ENCODE measurements around the gene PRTG. TPM values are rescaled to one million over a fixed set of nuclear protein-coding genes. Genes with fewer than 3 reads are reported as not detected.
"Not testable (repeated sequence)": the region's sequence is repeated elsewhere in the genome, so short reads cannot be mapped to it uniquely, and the experiment has no call there.

The PRTG gene
- total RNA-seq, 1 experiment from 2014 or later: 11.4 TPM

DNA sequence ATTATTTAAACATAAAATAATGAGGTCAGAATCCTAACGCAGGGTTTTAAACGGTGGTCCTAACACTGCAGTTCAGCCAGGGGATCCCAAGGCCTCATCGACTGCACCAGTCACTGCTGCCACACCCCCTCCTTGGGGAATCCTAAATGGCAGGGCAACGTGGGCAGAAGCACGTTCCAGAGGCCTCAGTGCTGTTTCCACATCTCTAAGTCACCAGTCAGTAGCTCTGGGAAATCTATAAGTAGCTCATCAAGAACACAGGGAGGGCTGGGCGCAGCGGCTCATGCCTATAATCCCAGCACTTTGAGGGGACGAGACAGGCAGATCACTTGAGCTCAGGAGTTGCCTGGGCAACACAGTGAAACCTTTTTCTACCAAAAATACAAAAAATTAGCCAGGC, 47.5 kb downstream of the PRTG start:
- Histone ChIP-seq H3K36me3 (ENCODE audit: control insufficient read depth, insufficient read depth, low read length) (no peaks in the 10 kb centered on the region), H3K4me3 (ENCODE audit: low read depth in 2 of 2, low read length in 2 of 2) (no peak overlapping the region), H3K4me1 (ENCODE audit: control insufficient read depth, insufficient read depth, low read length) (peaks cover 30% of the 10 kb centered on the region), H3K9me3 (ENCODE audit: control insufficient read depth, insufficient read depth, low read depth, low read length) (no peaks in the 10 kb centered on the region), H3K27ac (ENCODE audit: low read length) (peak overlapping the region; percentile 29; the same call in 1 of the 2 replicates), H3K27me3 (ENCODE audit: control insufficient read depth, insufficient read depth, low read length) (no peaks in the 10 kb centered on the region)
- ChIA-PET POLR2A (no interaction called here), CTCF (interaction anchor here (0.5 kb wide), 1 partner anchor 1516 kb away, joined by 3 read pairs; no protein-coding TSS in a partner anchor)
- BruUV-seq (replicated peaks): no TSS peak
- TF ChIP-seq, protein P1, sequence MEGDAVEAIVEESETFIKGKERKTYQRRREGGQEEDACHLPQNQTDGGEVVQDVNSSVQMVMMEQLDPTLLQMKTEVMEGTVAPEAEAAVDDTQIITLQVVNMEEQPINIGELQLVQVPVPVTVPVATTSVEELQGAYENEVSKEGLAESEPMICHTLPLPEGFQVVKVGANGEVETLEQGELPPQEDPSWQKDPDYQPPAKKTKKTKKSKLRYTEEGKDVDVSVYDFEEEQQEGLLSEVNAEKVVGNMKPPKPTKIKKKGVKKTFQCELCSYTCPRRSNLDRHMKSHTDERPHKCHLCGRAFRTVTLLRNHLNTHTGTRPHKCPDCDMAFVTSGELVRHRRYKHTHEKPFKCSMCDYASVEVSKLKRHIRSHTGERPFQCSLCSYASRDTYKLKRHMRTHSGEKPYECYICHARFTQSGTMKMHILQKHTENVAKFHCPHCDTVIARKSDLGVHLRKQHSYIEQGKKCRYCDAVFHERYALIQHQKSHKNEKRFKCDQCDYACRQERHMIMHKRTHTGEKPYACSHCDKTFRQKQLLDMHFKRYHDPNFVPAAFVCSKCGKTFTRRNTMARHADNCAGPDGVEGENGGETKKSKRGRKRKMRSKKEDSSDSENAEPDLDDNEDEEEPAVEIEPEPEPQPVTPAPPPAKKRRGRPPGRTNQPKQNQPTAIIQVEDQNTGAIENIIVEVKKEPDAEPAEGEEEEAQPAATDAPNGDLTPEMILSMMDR (IDR thresholded peaks at IDR 0.05): no peak
- TF ChIP-seq SIN3A (IDR thresholded peaks at IDR 0.05; ENCODE audit: borderline replicate concordance, insufficient read depth, low read depth, low read length): no peak
- no peak for TF ChIP-seq POLR2AphosphoS5 (IDR thresholded peaks at IDR 0.05; ENCODE audit: low read depth, low read length)
- TF ChIP-seq TCF7L2 (IDR thresholded peaks at IDR 0.05; ENCODE audit: low read depth, low read length): no peak
- TF ChIP-seq, protein P2, sequence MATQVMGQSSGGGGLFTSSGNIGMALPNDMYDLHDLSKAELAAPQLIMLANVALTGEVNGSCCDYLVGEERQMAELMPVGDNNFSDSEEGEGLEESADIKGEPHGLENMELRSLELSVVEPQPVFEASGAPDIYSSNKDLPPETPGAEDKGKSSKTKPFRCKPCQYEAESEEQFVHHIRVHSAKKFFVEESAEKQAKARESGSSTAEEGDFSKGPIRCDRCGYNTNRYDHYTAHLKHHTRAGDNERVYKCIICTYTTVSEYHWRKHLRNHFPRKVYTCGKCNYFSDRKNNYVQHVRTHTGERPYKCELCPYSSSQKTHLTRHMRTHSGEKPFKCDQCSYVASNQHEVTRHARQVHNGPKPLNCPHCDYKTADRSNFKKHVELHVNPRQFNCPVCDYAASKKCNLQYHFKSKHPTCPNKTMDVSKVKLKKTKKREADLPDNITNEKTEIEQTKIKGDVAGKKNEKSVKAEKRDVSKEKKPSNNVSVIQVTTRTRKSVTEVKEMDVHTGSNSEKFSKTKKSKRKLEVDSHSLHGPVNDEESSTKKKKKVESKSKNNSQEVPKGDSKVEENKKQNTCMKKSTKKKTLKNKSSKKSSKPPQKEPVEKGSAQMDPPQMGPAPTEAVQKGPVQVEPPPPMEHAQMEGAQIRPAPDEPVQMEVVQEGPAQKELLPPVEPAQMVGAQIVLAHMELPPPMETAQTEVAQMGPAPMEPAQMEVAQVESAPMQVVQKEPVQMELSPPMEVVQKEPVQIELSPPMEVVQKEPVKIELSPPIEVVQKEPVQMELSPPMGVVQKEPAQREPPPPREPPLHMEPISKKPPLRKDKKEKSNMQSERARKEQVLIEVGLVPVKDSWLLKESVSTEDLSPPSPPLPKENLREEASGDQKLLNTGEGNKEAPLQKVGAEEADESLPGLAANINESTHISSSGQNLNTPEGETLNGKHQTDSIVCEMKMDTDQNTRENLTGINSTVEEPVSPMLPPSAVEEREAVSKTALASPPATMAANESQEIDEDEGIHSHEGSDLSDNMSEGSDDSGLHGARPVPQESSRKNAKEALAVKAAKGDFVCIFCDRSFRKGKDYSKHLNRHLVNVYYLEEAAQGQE (IDR thresholded peaks at IDR 0.05; ENCODE audit: insufficient read depth in 1 of 2, low read depth in 2 of 2, low read length in 1 of 2): no peak
- intact Hi-C loops (cut with micrococcal nuclease; ENCODE audit: unreplicated experiment): no loop called here
- in situ Hi-C loops (cut with HindIII; ENCODE audit: low pct_unique_long_range_greater_than_20kb, low sequenced_read_pairs): no loop called here
- DNase-seq (ENCODE audit: low read depth, low spot score): no peak
- ATAC-seq: no peak

DNA sequence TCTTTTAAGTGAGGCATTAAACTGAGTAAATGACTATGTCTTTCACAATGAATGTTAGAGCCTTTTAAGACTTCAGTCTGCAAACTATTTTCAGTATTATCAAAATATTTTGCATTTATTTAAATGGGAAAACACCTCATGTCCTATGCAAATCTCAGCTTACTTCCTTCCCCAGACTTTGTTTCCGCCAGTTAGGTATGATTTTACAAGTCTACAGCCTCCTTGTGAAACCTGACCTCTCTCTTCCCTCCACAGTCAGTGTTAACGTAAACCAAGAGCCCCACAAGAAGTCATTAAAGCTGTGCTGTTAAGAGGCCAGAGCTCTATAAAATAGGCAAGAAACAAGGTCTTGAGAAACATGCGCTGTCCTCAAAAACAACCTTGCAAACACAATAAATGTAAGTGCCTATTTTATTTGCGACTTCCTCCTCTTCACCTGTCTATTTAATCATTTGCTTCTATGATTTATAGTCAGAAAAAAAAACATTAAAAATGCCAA, 48.3 kb downstream of the PRTG start:
- peak; percentile 85 for ATAC-seq
- no peak for DNase-seq (ENCODE audit: low read depth, low spot score)
- TF ChIP-seq TCF7L2 (IDR thresholded peaks at IDR 0.05; ENCODE audit: low read depth, low read length) (peak; percentile 93), SIN3A (IDR thresholded peaks at IDR 0.05; ENCODE audit: borderline replicate concordance, insufficient read depth, low read depth, low read length) (no peak)
- TF ChIP-seq, protein P2 (IDR thresholded peaks at IDR 0.05; ENCODE audit: insufficient read depth in 1 of 2, low read depth in 2 of 2, low read length in 1 of 2): no peak
- Histone ChIP-seq H3K4me1 (ENCODE audit: control insufficient read depth, insufficient read depth, low read length) (peaks cover 30% of the 10 kb centered on the region), H3K9me3 (ENCODE audit: control insufficient read depth, insufficient read depth, low read depth, low read length) (no peaks in the 10 kb centered on the region), H3K4me3 (ENCODE audit: low read depth in 2 of 2, low read length in 2 of 2) (no peak overlapping the region), H3K27ac (ENCODE audit: low read length) (no peak overlapping the region; the same call in 1 of the 2 replicates), H3K27me3 (ENCODE audit: control insufficient read depth, insufficient read depth, low read length) (no peaks in the 10 kb centered on the region), H3K36me3 (ENCODE audit: control insufficient read depth, insufficient read depth, low read length) (no peaks in the 10 kb centered on the region)
- in situ Hi-C loops (cut with HindIII; ENCODE audit: low pct_unique_long_range_greater_than_20kb, low sequenced_read_pairs) (no loop called here), intact Hi-C loops (cut with micrococcal nuclease; ENCODE audit: unreplicated experiment) (no loop called here)
- BruUV-seq (replicated peaks): no TSS peak
- CTCF ChIA-PET: no interaction called here
- POLR2A ChIA-PET: no interaction called here

DNA sequence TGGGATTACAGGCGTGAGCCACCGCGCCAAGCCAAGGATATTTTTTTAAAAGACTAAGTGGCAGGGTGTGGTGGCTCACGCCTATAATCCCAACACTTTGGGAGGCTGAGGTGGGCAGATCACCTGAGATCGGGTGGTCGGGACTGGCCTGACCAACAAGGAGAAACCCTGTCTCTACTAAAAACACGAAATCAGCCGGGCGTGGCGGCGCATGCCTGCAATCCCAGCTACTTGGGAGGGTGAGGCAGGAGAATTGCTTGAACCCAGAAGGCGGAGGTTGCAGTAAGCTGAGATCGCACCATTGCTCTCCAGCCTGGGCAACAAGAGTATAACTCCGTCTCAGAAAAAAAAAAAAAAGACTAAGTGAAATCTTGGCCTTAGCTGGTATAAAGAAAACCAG, 49.8 kb downstream of the PRTG start:
- H3K27ac ChIP-seq (ENCODE audit: low read length); H3K4me3 ChIP-seq (ENCODE audit: low read depth in 2 of 2, low read length in 2 of 2); ATAC-seq; H3K27me3 ChIP-seq (ENCODE audit: control insufficient read depth, insufficient read depth, low read length); H3K36me3 ChIP-seq (ENCODE audit: control insufficient read depth, insufficient read depth, low read length); DNase-seq (ENCODE audit: low read depth, low spot score); H3K9me3 ChIP-seq (ENCODE audit: control insufficient read depth, insufficient read depth, low read depth, low read length); intact Hi-C loops (cut with micrococcal nuclease; ENCODE audit: unreplicated experiment); BruUV-seq (replicated peaks); in situ Hi-C loops (cut with HindIII; ENCODE audit: low pct_unique_long_range_greater_than_20kb, low sequenced_read_pairs): not testable (repeated sequence)
- POLR2A ChIA-PET: interaction anchor here (0.6 kb wide), 1 partner anchor 190 kb away, joined by 3 read pairs; no protein-coding TSS in a partner anchor
- peaks cover 30% of the 10 kb centered on the region for H3K4me1 ChIP-seq (ENCODE audit: control insufficient read depth, insufficient read depth, low read length)
- CTCF ChIA-PET: interaction anchor here (0.7 kb wide), 1 partner anchor 300 kb away, joined by 3 read pairs; no protein-coding TSS in a partner anchor
